ENCODE measurements around the gene TTC9B. TPM values are rescaled to one million over a fixed set of nuclear protein-coding genes. Genes with fewer than 3 reads are reported as not detected.

The TTC9B gene
- total and polyA plus RNA-seq, 2 of the 8 experiments (the other 6 are each of a cell fraction or from before 2014, with no cell fraction given): 0.26 TPM; not detected in 1

GRCh38 chr19:40245506-40246128, 27.4 kb upstream of the TTC9B start:
- H2BK20ac ChIP-seq (ENCODE audit: low read length): no peak overlapping the region
- H3K79me2 ChIP-seq (ENCODE audit: control insufficient read depth in 1 of 2, insufficient read depth in 2 of 2, low read length in 2 of 2): no peaks in the 10 kb centered on the region; a peak in 1 of 4 replicates
- no peaks in the 10 kb centered on the region for H3K27me3 ChIP-seq (replicated peaks in 1 of 4; ENCODE audit: control insufficient read depth in 3 of 4, extremely low read depth in 1 of 4, insufficient read depth in 3 of 4, low read length in 3 of 4)
- no peaks in the 10 kb centered on the region for H3K23me2 ChIP-seq (ENCODE audit: low read depth, low read length)
- H3K36me3 ChIP-seq (ENCODE audit: control insufficient read depth in 2 of 4, insufficient read depth in 4 of 4, low read length in 3 of 4): peaks cover 0 to 10% (median 6%) of the 10 kb centered on the region in 4 experiments; a peak in 4 of 8 replicates
- H3K9me3 ChIP-seq (ENCODE audit: insufficient read depth in 2 of 2, low read depth in 1 of 2, low read length in 1 of 2): no peaks in the 10 kb centered on the region
- no peak overlapping the region for H2AFZ ChIP-seq (ENCODE audit: low read length)
- no peak overlapping the region for H4K5ac ChIP-seq (ENCODE audit: insufficient read length, low read depth, low read length)
- peaks cover 2 to 4% of the 10 kb centered on the region in 2 experiments for H4K20me1 ChIP-seq (replicated peaks in 1 of 2; ENCODE audit: control insufficient read depth in 1 of 2, insufficient read depth in 2 of 2, low read length in 2 of 2)
- no peak overlapping the region for H3K23ac ChIP-seq (ENCODE audit: insufficient read length)
- no peak overlapping the region for H3K18ac ChIP-seq (ENCODE audit: extremely low read depth, low read length)
- H2AK5ac ChIP-seq (ENCODE audit: low read depth, low read length): no peak overlapping the region
- CTCF ChIA-PET (ENCODE audit: partially characterized antibody): interaction anchor here (0.6 to 3.2 kb wide), 2 partner anchors 11 to 88 kb away, joined by 4 to 10 read pairs; no protein-coding TSS in a partner anchor
- H2BK120ac ChIP-seq (replicated peaks; ENCODE audit: low read depth, low read length): no peak overlapping the region
- H3K79me1 ChIP-seq (ENCODE audit: low read depth, low read length): peaks cover 5% of the 10 kb centered on the region; the same call in 1 of the 2 replicates
- no peak overlapping the region for H4K91ac ChIP-seq (replicated peaks; ENCODE audit: insufficient read length, low read length)
- H4K8ac ChIP-seq (ENCODE audit: extremely low read depth, insufficient read depth, low read length): no peak overlapping the region
- no peak overlapping the region for H3K27ac ChIP-seq (ENCODE audit: low read depth, low read length)
- H3K4me3 ChIP-seq (ENCODE audit: extremely low read depth in 1 of 4, insufficient read depth in 2 of 4, low read depth in 3 of 4, low read length in 4 of 4): no peak overlapping the region
- H2BK12ac ChIP-seq (ENCODE audit: low read depth, low read length): no peak overlapping the region
- H3K4me1 ChIP-seq (replicated peaks in 1 of 4; ENCODE audit: control insufficient read depth in 3 of 4, insufficient read depth in 4 of 4, low read length in 3 of 4): no peaks in the 10 kb centered on the region; a peak in 1 of 7 replicates
- H3K14ac ChIP-seq (ENCODE audit: insufficient read length): no peak overlapping the region
- no peak overlapping the region for H2BK5ac ChIP-seq (ENCODE audit: low read depth, low read length)
- H3K9ac ChIP-seq (replicated peaks in 1 of 4; ENCODE audit: extremely low read depth in 1 of 4, low read depth in 3 of 4, low read length in 3 of 4): no peak overlapping the region
- TF ChIP-seq CBX5 (IDR thresholded peaks at IDR 0.05; ENCODE audit: low read depth, low read length) (no peak), SP4 (IDR thresholded peaks at IDR 0.05; ENCODE audit: low read length) (no peak), CHD2 (IDR thresholded peaks at IDR 0.05; ENCODE audit: low read length) (no peak), TAF1 (IDR thresholded peaks at IDR 0.05; ENCODE audit: low read depth, low read length) (no peak), EGR1 (IDR thresholded peaks at IDR 0.05; ENCODE audit: borderline replicate concordance, low read depth, low read length) (no peak)
- POLR2A ChIA-PET (ENCODE audit: partially characterized antibody): no interaction called here
- 95% methylated on average over 8 of the region's 9 CpGs; no CpG with 5 or more reads in 1 of the 2 experiments for WGBS, 2 experiments (ENCODE audit: extremely low coverage in 1 of 2, insufficient coverage in 1 of 2, insufficient read length in 1 of 2, insufficient replicate concordance in 2 of 2, low coverage in 1 of 2, low lambda C conversion rate in 2 of 2, missing lambda C conversion rate in 1 of 2)
- DNase-seq (ENCODE audit: low read depth in 1 of 2, low spot score in 2 of 2) (no peak), FAIRE-seq (no peak)
- H2BK15ac ChIP-seq (ENCODE audit: low read length): no peak overlapping the region
- no peak overlapping the region for H3K56ac ChIP-seq (replicated peaks; ENCODE audit: insufficient read length, low read depth, low read length)
- no peak overlapping the region for H3K4ac ChIP-seq (replicated peaks; ENCODE audit: insufficient read length, low read depth, low read length)
- H3K4me2 ChIP-seq (ENCODE audit: insufficient read depth in 1 of 2, low read depth in 2 of 2, low read length in 2 of 2): no peak overlapping the region

Measured in H1 (cell line).